GM23248 (cell line): ENCODE measurements around the gene NAT9.

Experiments used
- EZH2 ChIP-seq: fragments of 200-600 bp; sonication (generic); IDR thresholded peaks from 2 replicates; pipeline ENCODE4 v1.6.1; 2018; ENCODE audit warnings: antibody characterized with exemption, mild to moderate bottlenecking; ENCODE audit not compliant: insufficient read depth, poor library complexity, severe bottlenecking
- EZH2phosphoT487 ChIP-seq: fragments of 200-600 bp; sonication (generic); IDR thresholded peaks from 2 replicates; pipeline ENCODE4 v1.6.1; 2018; ENCODE audit warnings: antibody characterized with exemption, moderate library complexity, mild to moderate bottlenecking, low read depth; ENCODE audit not compliant: insufficient read depth

GRCh38 chr17:74777901-74778515, 1.9 kb upstream of the NAT9 start:
- TF ChIP-seq EZH2 (no peak), EZH2phosphoT487 (no peak)
